GM12878 (cell line): ENCODE data around the gene CCM2. TPM values are rescaled to one million over a fixed set of nuclear protein-coding genes. Genes with fewer than 3 reads are reported as not detected.

Source experiments
- BACH1 ChIP-seq: fragments of 450-650 bp; IDR thresholded peaks from 2 replicates; pipeline ENCODE4 v1.6.1; 2017; ENCODE audit warnings: mild to moderate bottlenecking, borderline replicate concordance
- EP300 ChIP-seq, 2 experiments: fragments of 150-350 bp in 1 of 2; IDR thresholded peaks; 2 replicates each; pipeline ENCODE4 v1.6.1; 2011 to 2012; ENCODE audit warnings: low read depth in 2 of 2, low read length in 2 of 2, borderline replicate concordance in 1 of 2, improper control_type of control experiment in 1 of 2, inconsistent platforms in 1 of 2; ENCODE audit not compliant: control insufficient read depth in 1 of 2
- GATAD2B ChIP-seq: fragments of 450-650 bp; conservative IDR thresholded peaks from 2 replicates; pipeline ENCODE4 v1.6.1; 2017; ENCODE audit warnings: low read depth, mild to moderate bottlenecking, moderate library complexity
- NFYB ChIP-seq: IDR thresholded peaks from 2 replicates; pipeline ENCODE4 v1.6.1; 2011; ENCODE audit warnings: low read depth, mild to moderate bottlenecking, low read length, improper control_type of control experiment, moderate library complexity; ENCODE audit not compliant: insufficient read depth
- NR2C2 ChIP-seq: IDR thresholded peaks from 2 replicates; pipeline ENCODE4 v1.6.1; 2011; ENCODE audit warnings: borderline replicate concordance, low read depth; ENCODE audit not compliant: control insufficient read depth, insufficient read length
- PML ChIP-seq: IDR thresholded peaks from 2 replicates; pipeline ENCODE4 v1.6.1; 2012; ENCODE audit warnings: low read length, inconsistent platforms
- RAD21 ChIP-seq: IDR thresholded peaks from 2 replicates; pipeline ENCODE4 v1.6.1; 2011; ENCODE audit warnings: mild to moderate bottlenecking, low read depth, low read length, moderate library complexity; ENCODE audit not compliant: insufficient read depth
- SMAD5 ChIP-seq: IDR thresholded peaks from 2 replicates; pipeline ENCODE4 v1.6.1; 2016; ENCODE audit warnings: antibody characterized with exemption, low read depth
- SRF ChIP-seq, 2 experiments: IDR thresholded peaks; 2 replicates each; pipeline ENCODE4 v1.6.1; 2011; ENCODE audit warnings: low read depth in 2 of 2, low read length in 2 of 2, mild to moderate bottlenecking in 1 of 2, moderate library complexity in 1 of 2
- TCF7 ChIP-seq: IDR thresholded peaks from 2 replicates; pipeline ENCODE4 v1.6.1; 2014; ENCODE audit warnings: antibody characterized with exemption, borderline replicate concordance
- polyA plus RNA-seq, 11 experiments: library from polyadenylated mRNA; depleted of rRNA in 4 of 11; unstranded in 6 of 11; stranded (reverse) in 5 of 11; fragments of >200 nt; fragmentation: Nextera tagmentation in 4 of 11; fragmentation: Illumina TruSeq in 1 of 11; extraction: Ambion mirVana in 4 of 11; extraction: Trizol in 1 of 11; gene quantifications; 1 replicate in 1 of 11; 2 replicates in 10 of 11; pipeline versions ENCODE4 v1.2.1 to v1.2.3, GENCODE V29; 2011 to 2016; ENCODE audit warnings: inconsistent platforms in 2 of 11, missing spikeins in 2 of 11, low read depth in 1 of 11
- total RNA-seq, 4 experiments: library from RNA; depleted of rRNA in 3 of 4; stranded (reverse); fragments of >200 nt in 3 of 4; fragmentation: Illumina TruSeq in 1 of 4; extraction: Trizol in 1 of 4; gene quantifications; 2 replicates each; pipeline versions ENCODE4 v1.2.1 to v1.2.3, GENCODE V29; 2013 to 2021
- TF ChIP-seq, protein P1 (sequence below): fragments of 450-650 bp; IDR thresholded peaks from 2 replicates; pipeline ENCODE4 v1.6.1; 2016; ENCODE audit warnings: mild to moderate bottlenecking

The CCM2 gene
- total and polyA plus RNA-seq, 10 of the 15 experiments (the other 5 are each of a cell fraction or from before 2014, with no cell fraction given) = 1.00 to 82.3 (median 48.7) TPM

GRCh38 chr7:45087301-45088145 lies 87.5 kb downstream of the CCM2 start (continued):
- TF ChIP-seq, protein P1, sequence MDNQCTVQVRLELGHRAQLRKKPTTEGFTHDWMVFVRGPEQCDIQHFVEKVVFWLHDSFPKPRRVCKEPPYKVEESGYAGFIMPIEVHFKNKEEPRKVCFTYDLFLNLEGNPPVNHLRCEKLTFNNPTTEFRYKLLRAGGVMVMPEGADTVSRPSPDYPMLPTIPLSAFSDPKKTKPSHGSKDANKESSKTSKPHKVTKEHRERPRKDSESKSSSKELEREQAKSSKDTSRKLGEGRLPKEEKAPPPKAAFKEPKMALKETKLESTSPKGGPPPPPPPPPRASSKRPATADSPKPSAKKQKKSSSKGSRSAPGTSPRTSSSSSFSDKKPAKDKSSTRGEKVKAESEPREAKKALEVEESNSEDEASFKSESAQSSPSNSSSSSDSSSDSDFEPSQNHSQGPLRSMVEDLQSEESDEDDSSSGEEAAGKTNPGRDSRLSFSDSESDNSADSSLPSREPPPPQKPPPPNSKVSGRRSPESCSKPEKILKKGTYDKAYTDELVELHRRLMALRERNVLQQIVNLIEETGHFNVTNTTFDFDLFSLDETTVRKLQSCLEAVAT = no peak
- TF ChIP-seq BACH1 (no peak), GATAD2B (no peak), SRF (IDR thresholded peaks at IDR 0.05; ENCODE audit: low read depth in 2 of 2, low read length in 2 of 2) (no peak), RAD21 (no peak), PML (no peak), NR2C2 (no peak), TCF7 (no peak), SMAD5 (no peak), EP300 (IDR thresholded peaks at IDR 0.05; ENCODE audit: borderline replicate concordance in 1 of 2, control insufficient read depth in 1 of 2, low read depth in 2 of 2, low read length in 2 of 2) (no peak), NFYB (no peak)
